ENCODE measurements around the gene BOLA2B. TPM values are rescaled to one million over a fixed set of nuclear protein-coding genes. Genes with fewer than 3 reads are reported as not detected.

Gene BOLA2B
- total and polyA plus RNA-seq, 2 experiments from 2014 or later = 124 to 211 TPM

DNA sequence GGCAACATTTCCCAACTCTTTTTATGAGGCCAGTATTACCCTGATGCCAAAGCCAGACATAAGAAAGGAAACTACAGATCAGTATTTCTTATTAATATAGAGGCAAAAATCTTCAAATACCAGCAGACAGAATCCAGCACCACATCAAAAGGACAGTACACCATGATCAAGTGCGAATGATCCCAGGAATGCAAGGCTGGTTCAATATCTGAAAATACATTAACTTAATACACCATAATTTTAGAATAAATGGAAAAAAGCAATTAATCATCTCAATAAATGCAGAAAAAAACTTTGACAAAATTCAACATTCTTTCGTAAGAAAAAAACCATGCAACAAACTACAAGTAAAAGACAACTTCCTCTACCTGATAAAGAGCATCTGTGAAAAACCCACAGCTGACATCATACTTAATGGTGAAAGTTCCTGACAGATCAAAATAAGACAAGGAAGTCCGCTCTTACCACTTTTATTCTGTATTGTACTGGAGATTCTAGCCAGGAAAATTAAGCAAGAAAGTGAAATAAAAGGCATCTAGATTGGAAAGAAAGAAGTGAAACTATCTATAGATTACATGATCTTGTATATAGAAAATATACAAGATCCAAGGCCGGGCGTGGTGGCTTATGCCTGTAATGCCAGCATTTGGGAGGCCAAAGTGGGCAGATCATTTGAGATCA is 44.1 kb downstream of the BOLA2B start:
- TF ChIP-seq EZH2 (IDR thresholded peaks at IDR 0.05; ENCODE audit: borderline replicate concordance) (no peak), EZH2phosphoT487 (IDR thresholded peaks at IDR 0.05; ENCODE audit: low read depth, severe bottlenecking, unreplicated experiment) (no peak)
- TF ChIP-seq, protein P1, sequence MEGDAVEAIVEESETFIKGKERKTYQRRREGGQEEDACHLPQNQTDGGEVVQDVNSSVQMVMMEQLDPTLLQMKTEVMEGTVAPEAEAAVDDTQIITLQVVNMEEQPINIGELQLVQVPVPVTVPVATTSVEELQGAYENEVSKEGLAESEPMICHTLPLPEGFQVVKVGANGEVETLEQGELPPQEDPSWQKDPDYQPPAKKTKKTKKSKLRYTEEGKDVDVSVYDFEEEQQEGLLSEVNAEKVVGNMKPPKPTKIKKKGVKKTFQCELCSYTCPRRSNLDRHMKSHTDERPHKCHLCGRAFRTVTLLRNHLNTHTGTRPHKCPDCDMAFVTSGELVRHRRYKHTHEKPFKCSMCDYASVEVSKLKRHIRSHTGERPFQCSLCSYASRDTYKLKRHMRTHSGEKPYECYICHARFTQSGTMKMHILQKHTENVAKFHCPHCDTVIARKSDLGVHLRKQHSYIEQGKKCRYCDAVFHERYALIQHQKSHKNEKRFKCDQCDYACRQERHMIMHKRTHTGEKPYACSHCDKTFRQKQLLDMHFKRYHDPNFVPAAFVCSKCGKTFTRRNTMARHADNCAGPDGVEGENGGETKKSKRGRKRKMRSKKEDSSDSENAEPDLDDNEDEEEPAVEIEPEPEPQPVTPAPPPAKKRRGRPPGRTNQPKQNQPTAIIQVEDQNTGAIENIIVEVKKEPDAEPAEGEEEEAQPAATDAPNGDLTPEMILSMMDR (IDR thresholded peaks at IDR 0.05; ENCODE audit: poor library complexity) = no peak

DNA sequence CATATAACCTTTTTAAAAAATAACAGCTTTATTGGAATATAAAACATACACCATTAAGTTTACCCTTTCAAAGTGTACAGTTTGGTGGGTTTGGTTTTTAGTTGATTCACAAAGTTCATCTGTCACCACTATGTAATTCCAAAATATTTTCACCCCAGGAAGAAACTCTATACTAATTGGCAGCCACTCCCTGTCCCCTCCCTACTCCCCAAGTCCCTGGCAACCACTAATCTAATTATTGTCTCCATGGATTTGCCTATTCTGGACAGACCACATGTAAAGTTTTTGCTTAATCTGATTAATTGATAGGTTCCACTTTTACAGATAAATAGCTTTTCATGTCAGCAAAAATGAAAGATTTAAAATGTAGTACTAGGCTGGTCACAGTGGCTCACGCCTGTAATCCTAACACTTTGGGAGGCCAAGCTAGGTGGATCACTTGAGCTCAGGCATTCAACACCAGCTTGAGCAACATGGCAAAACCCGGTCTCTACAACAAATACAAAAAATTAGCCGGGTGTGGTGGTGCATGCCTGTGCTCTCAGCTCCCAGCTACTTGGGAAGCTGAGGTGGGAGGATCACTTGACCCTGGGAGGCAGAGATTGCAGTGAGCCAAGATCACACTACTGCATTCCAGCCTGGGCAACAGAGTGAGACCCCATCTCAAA is 45.5 kb downstream of the BOLA2B start:
- Histone ChIP-seq H3K27ac (no peak overlapping the region), H3K4me3 (no peak overlapping the region), H4K20me1 (ENCODE audit: insufficient read depth, poor library complexity, severe bottlenecking) (no peaks in the 10 kb centered on the region), H3K9me2 (replicated peaks; ENCODE audit: insufficient read depth) (no peaks in the 10 kb centered on the region), H3K27me3 (no peaks in the 10 kb centered on the region), H3K9me3 (ENCODE audit: low read depth) (peaks cover 4% of the 10 kb centered on the region), H3K36me3 (replicated peaks; ENCODE audit: insufficient read depth, low read depth) (no peaks in the 10 kb centered on the region), H3K4me1 (ENCODE audit: insufficient read depth) (no peaks in the 10 kb centered on the region), H2AFZ (no peak overlapping the region), H3K4me2 (no peak overlapping the region), H3K79me2 (no peaks in the 10 kb centered on the region)
- TF ChIP-seq, protein P1 (IDR thresholded peaks at IDR 0.05; ENCODE audit: poor library complexity) = no peak
- TF ChIP-seq EZH2 (IDR thresholded peaks at IDR 0.05; ENCODE audit: borderline replicate concordance) = no peak
- TF ChIP-seq EZH2phosphoT487 (IDR thresholded peaks at IDR 0.05; ENCODE audit: low read depth, severe bottlenecking, unreplicated experiment) = no peak
- 89% methylated on average over 3 of the region's 3 CpGs for WGBS (ENCODE audit: low lambda C conversion rate, missing lambda C conversion rate)
- DNase-seq (ENCODE audit: low spot score) = no peak

More for the DNA sequence above, 44.1 kb downstream of the BOLA2B start:
- no peak for DNase-seq (ENCODE audit: low spot score)
- no peaks in the 10 kb centered on the region for H3K9me2 ChIP-seq (replicated peaks; ENCODE audit: insufficient read depth)
- no peak overlapping the region for H3K4me2 ChIP-seq
- H3K4me3 ChIP-seq = no peak overlapping the region
- no peaks in the 10 kb centered on the region for H3K27me3 ChIP-seq
- H3K36me3 ChIP-seq (replicated peaks; ENCODE audit: insufficient read depth, low read depth) = no peaks in the 10 kb centered on the region
- 92% methylated on average over 5 of the region's 5 CpGs for WGBS (ENCODE audit: low lambda C conversion rate, missing lambda C conversion rate)
- H3K27ac ChIP-seq = no peak overlapping the region
- H3K4me1 ChIP-seq (ENCODE audit: insufficient read depth) = no peaks in the 10 kb centered on the region
- H2AFZ ChIP-seq = no peak overlapping the region
- peaks cover 4% of the 10 kb centered on the region for H3K9me3 ChIP-seq (ENCODE audit: low read depth)
- no peaks in the 10 kb centered on the region for H3K79me2 ChIP-seq
- no peaks in the 10 kb centered on the region for H4K20me1 ChIP-seq (ENCODE audit: insufficient read depth, poor library complexity, severe bottlenecking)

DNA sequence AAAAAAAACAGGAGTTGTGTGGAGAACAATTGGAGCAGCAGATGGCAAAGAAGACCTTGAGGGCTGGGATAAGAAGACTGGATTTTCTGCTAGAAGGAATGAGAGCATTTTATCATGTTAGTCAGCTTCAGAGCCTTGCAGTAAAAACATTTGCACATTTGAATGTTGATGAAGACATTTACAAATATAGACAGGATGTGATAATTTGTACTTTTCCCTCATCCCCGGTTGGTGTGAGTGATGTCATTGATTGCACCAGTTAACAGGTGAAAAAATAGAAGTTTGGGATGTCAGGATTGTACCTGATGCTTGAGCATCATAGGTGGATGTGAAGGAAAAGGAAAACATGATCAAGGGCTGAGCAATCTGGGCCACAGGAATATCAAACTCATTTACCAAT is 47.8 kb downstream of the BOLA2B start:
- Histone ChIP-seq H3K9me3 (ENCODE audit: low read depth) (peaks cover 4% of the 10 kb centered on the region), H2AFZ (no peak overlapping the region), H3K27me3 (no peaks in the 10 kb centered on the region), H4K20me1 (ENCODE audit: insufficient read depth, poor library complexity, severe bottlenecking) (no peaks in the 10 kb centered on the region), H3K4me2 (no peak overlapping the region), H3K4me1 (ENCODE audit: insufficient read depth) (no peaks in the 10 kb centered on the region), H3K27ac (no peak overlapping the region), H3K79me2 (no peaks in the 10 kb centered on the region), H3K9me2 (replicated peaks; ENCODE audit: insufficient read depth) (no peaks in the 10 kb centered on the region), H3K4me3 (no peak overlapping the region), H3K36me3 (replicated peaks; ENCODE audit: insufficient read depth, low read depth) (no peaks in the 10 kb centered on the region)
- WGBS (ENCODE audit: low lambda C conversion rate, missing lambda C conversion rate) = 95% methylated on average over 1 of the region's 1 CpG
- TF ChIP-seq EZH2 (IDR thresholded peaks at IDR 0.05; ENCODE audit: borderline replicate concordance) = no peak
- TF ChIP-seq, protein P1 (IDR thresholded peaks at IDR 0.05; ENCODE audit: poor library complexity) = no peak
- TF ChIP-seq EZH2phosphoT487 (IDR thresholded peaks at IDR 0.05; ENCODE audit: low read depth, severe bottlenecking, unreplicated experiment) = no peak
- no peak for DNase-seq (ENCODE audit: low spot score)

Measured in hepatocyte (in vitro differentiated cells).